GM06990 (cell line): ENCODE data around the gene GLMP.

Experiments used
- DNase-seq: peaks from one replicate; pipeline ENCODE4 v3.0.0-alpha.2; 2011; ENCODE audit not compliant: insufficient read length; ENCODE audit errors: extremely low read depth
- H3K27me3 ChIP-seq: replicated peaks from 2 replicates; pipeline ENCODE4 v1.6.0; 2011; ENCODE audit warnings: low read length; ENCODE audit not compliant: control insufficient read depth, insufficient read depth
- H3K36me3 ChIP-seq: 2 replicates; pipeline ENCODE4 v1.5.1; 2011; ENCODE audit warnings: low read length; ENCODE audit not compliant: control insufficient read depth, insufficient read depth
- H3K4me3 ChIP-seq: replicated peaks from 2 replicates; pipeline ENCODE4 v1.5.1; 2011; ENCODE audit warnings: low read depth, mild to moderate bottlenecking, control low read depth, low read length
- CTCF ChIP-seq: IDR thresholded peaks from 2 replicates; pipeline ENCODE4 v1.5.1; 2011; ENCODE audit warnings: low read length, control low read depth, mild to moderate bottlenecking, inconsistent platforms; ENCODE audit not compliant: insufficient read depth, poor library complexity, severe bottlenecking

GLMP gene

DNA sequence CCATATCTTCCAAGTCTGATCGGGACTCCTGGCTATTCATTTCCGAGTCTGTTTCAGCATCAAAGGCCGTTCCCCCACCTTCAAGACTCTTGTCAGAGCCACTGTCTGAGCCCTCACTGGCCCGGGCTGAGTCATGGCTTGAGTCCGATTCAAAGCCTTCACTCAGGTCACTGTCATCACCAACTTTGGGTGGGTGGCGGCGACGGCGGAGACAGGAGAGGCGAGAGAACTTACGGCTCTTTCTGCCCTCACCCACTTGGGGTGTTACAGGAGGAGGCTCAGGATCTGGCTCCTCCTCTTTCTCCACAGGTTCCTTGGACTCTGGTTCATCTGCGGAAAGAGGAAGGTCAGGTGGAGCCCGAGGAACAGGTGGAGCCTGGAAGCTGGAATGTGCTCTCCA, 29.4 kb downstream of the GLMP start:
- no peaks in the 10 kb centered on the region for H3K27me3 ChIP-seq
- no peak overlapping the region for H3K4me3 ChIP-seq
- peaks cover 45% of the 10 kb centered on the region for H3K36me3 ChIP-seq
- TF ChIP-seq CTCF, result no peak
- DNase-seq, result no peak

DNA sequence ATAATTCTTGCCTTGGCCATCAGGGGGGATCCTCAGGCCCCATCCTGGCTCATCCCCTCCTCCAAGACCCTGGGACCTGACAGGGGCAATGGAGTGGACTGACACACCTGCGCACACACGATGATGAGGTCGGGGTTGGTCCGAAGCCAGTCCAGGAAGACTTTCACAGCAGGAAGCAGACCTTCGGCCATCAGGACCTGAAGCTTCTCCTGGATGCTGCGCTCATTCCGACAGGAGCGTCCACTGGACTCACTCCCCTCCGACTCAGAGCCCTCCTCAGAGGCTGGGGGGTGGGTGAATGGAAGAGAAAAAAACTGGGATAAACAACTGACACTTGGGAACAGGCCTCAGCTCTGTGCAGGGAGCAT, 32.2 kb downstream of the GLMP start:
- DNase-seq, result no peak
- peaks cover 61% of the 10 kb centered on the region for H3K36me3 ChIP-seq
- no peaks in the 10 kb centered on the region for H3K27me3 ChIP-seq
- no peak overlapping the region for H3K4me3 ChIP-seq
- TF ChIP-seq CTCF, result no peak

DNA sequence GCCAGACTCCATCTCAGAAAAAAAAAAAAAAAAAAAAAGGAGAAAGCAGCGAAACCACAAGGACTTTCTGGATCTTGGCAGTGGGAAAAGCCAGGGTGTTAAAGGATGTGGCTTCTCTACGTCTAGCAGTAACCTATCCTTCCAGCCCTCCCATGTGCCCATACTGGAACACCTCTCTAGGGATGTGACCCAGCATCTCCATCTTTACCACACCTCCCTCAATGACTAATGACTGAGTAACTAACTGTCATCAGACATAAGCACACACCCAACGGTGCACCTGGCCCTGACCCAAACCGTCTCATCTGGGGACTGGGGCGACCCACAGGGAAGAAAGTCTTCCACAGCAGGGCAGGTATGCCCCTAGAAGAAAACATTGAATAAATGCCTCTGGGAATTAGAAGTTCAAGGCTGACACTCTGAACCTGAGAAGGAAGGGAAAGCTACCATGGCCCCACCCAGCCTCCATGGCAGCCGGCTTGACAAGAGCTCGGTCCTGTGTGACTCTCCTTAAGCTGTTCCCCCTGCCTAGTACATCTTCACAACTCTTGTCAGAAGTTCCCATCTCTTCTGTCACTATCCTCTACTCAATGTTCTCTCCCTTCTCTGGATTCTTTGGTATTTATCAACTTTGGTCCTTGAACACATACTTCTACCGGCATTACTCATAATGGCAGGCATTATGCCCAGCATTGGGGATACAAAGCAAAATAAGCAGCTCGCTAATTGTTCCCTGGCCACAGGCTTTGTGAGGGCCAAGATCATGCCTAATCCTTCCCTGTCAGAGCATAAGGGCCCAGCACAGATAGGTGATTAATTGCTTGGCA, 32.8 kb downstream of the GLMP start:
- Histone ChIP-seq H3K36me3 (peaks cover 62% of the 10 kb centered on the region), H3K4me3 (no peak overlapping the region), H3K27me3 (no peaks in the 10 kb centered on the region)
- TF ChIP-seq CTCF, result no peak
- no peak for DNase-seq

GRCh38 chr1:156260896-156261295, 34.6 kb downstream of the GLMP start:
- Histone ChIP-seq H3K27me3 (no peaks in the 10 kb centered on the region), H3K4me3 (no peak overlapping the region), H3K36me3 (peaks cover 53% of the 10 kb centered on the region)
- TF ChIP-seq CTCF, result no peak
- no peak for DNase-seq

GRCh38 chr1:156259805-156260204, 35.7 kb downstream of the GLMP start:
- H3K4me3 ChIP-seq, result no peak overlapping the region

More at GRCh38 chr1:156259805-156260204, 35.7 kb downstream of the GLMP start:
- no peaks in the 10 kb centered on the region for H3K27me3 ChIP-seq
- TF ChIP-seq CTCF, result peak; percentile 11
- H3K36me3 ChIP-seq, result peaks cover 47% of the 10 kb centered on the region
- DNase-seq, result no peak
